AG09319 (cell line): ENCODE measurements around the gene GRID1.

Source experiments
- DNase-seq: peaks from one replicate; pipeline ENCODE4 v3.0.0-alpha.2; 2010; ENCODE audit warnings: low read depth; ENCODE audit errors: extremely low read depth
- TF ChIP-seq, protein P1 (sequence below): IDR thresholded peaks from 2 replicates; pipeline ENCODE4 v1.5.1; 2011; ENCODE audit warnings: low read depth, mild to moderate bottlenecking, inconsistent platforms, low read length, moderate library complexity

GRID1 gene

GRCh38 chr10:86047588-86047987 lies 319.0 kb downstream of the GRID1 start:
- TF ChIP-seq, protein P1, sequence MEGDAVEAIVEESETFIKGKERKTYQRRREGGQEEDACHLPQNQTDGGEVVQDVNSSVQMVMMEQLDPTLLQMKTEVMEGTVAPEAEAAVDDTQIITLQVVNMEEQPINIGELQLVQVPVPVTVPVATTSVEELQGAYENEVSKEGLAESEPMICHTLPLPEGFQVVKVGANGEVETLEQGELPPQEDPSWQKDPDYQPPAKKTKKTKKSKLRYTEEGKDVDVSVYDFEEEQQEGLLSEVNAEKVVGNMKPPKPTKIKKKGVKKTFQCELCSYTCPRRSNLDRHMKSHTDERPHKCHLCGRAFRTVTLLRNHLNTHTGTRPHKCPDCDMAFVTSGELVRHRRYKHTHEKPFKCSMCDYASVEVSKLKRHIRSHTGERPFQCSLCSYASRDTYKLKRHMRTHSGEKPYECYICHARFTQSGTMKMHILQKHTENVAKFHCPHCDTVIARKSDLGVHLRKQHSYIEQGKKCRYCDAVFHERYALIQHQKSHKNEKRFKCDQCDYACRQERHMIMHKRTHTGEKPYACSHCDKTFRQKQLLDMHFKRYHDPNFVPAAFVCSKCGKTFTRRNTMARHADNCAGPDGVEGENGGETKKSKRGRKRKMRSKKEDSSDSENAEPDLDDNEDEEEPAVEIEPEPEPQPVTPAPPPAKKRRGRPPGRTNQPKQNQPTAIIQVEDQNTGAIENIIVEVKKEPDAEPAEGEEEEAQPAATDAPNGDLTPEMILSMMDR: no peak
- no peak for DNase-seq

GRCh38 chr10:86046845-86047460 lies 319.6 kb downstream of the GRID1 start:
- DNase-seq: no peak

DNA sequence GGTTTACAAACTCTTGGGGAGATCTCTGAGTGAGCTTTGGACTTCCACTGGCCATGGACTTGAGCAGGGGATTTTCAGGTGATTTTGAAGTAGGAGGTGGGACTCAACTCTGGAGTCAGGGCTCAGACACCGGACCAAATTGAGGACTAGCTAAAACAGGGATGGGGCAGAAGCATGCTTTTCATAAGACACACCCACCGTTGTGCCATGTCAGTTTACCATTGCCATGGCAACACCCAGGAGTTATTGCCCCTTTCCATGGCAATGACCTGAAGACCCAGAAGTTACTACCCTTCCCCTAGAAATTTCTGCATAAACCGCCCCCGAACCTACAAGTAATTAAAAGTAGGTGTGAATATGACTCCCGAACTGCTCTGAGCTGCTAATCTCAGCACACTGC lies 320.7 kb downstream of the GRID1 start:
- no peak for DNase-seq

More at GRCh38 chr10:86046845-86047460, 319.6 kb downstream of the GRID1 start:
- TF ChIP-seq, protein P1: no peak

GRCh38 chr10:86044029-86044428 lies 322.6 kb downstream of the GRID1 start:
- no peak for DNase-seq
- TF ChIP-seq, protein P1: no peak

More for the DNA sequence above, 320.7 kb downstream of the GRID1 start:
- TF ChIP-seq, protein P1: no peak

DNA sequence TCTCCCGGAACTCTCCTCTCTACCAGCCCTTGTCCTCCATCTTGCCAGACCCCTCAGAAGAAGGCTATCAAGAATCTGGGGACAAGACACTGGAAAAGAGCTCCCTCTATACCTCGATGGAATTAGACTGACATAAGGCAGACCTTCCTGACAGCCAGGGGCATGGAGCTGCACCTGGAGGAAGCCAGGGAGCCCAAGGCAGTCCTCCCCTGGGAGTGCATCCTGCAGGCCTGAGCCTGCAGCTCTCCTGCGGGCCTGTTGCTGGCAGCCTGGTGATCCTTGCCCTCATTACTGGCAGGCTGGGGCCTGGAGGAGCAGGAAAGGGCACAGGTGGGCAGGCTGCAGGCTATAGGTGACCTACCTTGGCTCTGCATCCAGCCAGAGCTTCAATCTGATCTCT lies 323.4 kb downstream of the GRID1 start:
- TF ChIP-seq, protein P1: no peak
- no peak for DNase-seq

GRCh38 chr10:86042161-86042560 lies 324.4 kb downstream of the GRID1 start:
- DNase-seq: no peak
- TF ChIP-seq, protein P1: no peak

DNA sequence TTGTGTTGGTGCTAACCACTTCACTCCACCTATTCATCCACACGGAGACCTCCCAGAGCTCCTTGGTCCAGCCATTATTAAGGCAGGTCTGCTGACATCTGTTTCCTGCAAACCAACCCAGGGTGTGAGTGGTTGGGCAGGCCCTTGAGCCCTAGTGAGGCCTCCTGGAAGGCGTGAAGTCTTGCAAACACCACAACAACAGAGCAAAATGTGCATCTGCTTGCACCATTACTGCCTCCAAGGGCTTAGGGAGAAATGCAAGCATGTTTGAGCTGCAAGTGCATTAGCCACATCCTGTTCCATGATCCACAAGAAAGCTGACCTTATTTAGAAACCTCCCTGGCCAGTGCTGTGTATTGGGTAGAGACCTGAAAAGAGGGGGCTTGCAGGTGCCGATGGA lies 325.5 kb downstream of the GRID1 start:
- DNase-seq: no peak
- TF ChIP-seq, protein P1: no peak
